Hindlimb muscle (tissue), 1 donor: ENCODE measurements around the gene PNCK. TPM values are rescaled to one million over a fixed set of nuclear protein-coding genes. Genes with fewer than 3 reads are reported as not detected.
"Not testable (repeated sequence)": the region's sequence is repeated elsewhere in the genome, so short reads cannot be mapped to it uniquely, and the experiment has no call there.

ENCODE experiments used
- DNase-seq: peaks from one replicate; pipeline ENCODE4 v3.0.0-alpha.2; 2013
- polyA plus RNA-seq: library from polyadenylated mRNA; unstranded; fragments of 120-200 nt; gene quantifications from one replicate; pipeline ENCODE4 v1.2.1, GENCODE V29; 2013; ENCODE audit not compliant: insufficient read length

The PNCK gene
- 3.5 TPM for polyA plus RNA-seq

- no peak for DNase-seq
Observed at GRCh38 chrX:153673428-153674218, at the start of gene PNCK. Gene PNCK (minus strand): TSS chrX:153673813. CDS start chrX:153673076, 737 bp downstream.

GRCh38 chrX:153722704-153723350 lies 49.2 kb upstream of the PNCK start:
- DNase-seq: no peak

- DNase-seq: no peak
Observed at GRCh38 chrX:153719701-153720100, 46.1 kb upstream of the PNCK start.

GRCh38 chrX:153719238-153719637 lies 45.6 kb upstream of the PNCK start:
- no peak for DNase-seq

GRCh38 chrX:153717445-153717844 lies 43.8 kb upstream of the PNCK start:
- DNase-seq: no peak

GRCh38 chrX:153714256-153714655 lies 40.6 kb upstream of the PNCK start:
- DNase-seq: no peak

GRCh38 chrX:153709726-153710674 lies 36.4 kb upstream of the PNCK start:
- DNase-seq: no peak

GRCh38 chrX:153708415-153708814 lies 34.8 kb upstream of the PNCK start:
- peak; percentile 49 for DNase-seq

- DNase-seq: no peak
Observed at GRCh38 chrX:153707406-153707805, 33.8 kb upstream of the PNCK start.

- no peak for DNase-seq
Observed at GRCh38 chrX:153706799-153707198, 33.2 kb upstream of the PNCK start.

GRCh38 chrX:153705403-153706060 lies 31.9 kb upstream of the PNCK start:
- not testable (repeated sequence) for DNase-seq

GRCh38 chrX:153704631-153705402 lies 31.2 kb upstream of the PNCK start:
- not testable (repeated sequence) for DNase-seq

GRCh38 chrX:153704021-153704526 lies 30.5 kb upstream of the PNCK start:
- no peak for DNase-seq

- DNase-seq: no peak
Observed at GRCh38 chrX:153703036-153703370, 29.4 kb upstream of the PNCK start.

- DNase-seq: no peak
Observed at GRCh38 chrX:153702336-153703035, 28.9 kb upstream of the PNCK start.

GRCh38 chrX:153701706-153702105 lies 28.1 kb upstream of the PNCK start:
- DNase-seq: no peak

GRCh38 chrX:153700967-153701366 lies 27.4 kb upstream of the PNCK start:
- DNase-seq: no peak

GRCh38 chrX:153700376-153700945 lies 26.8 kb upstream of the PNCK start:
- no peak for DNase-seq

GRCh38 chrX:153699784-153700371 lies 26.3 kb upstream of the PNCK start:
- not testable (repeated sequence) for DNase-seq

- DNase-seq: not testable (repeated sequence)
Observed at GRCh38 chrX:153699210-153699783, 25.7 kb upstream of the PNCK start.
